Uterus (tissue), 4 donors: ENCODE measurements around the gene PYGO2. TPM values are rescaled to one million over a fixed set of nuclear protein-coding genes. Genes with fewer than 3 reads are reported as not detected.

Source experiments
- DNase-seq, 2 donors: peaks; one replicate each; pipeline ENCODE4 v3.0.0-alpha.2; 2019 to 2020
- H3K27ac ChIP-seq, 2 donors: fragments of 200-600 bp; sonication (generic); 1 replicate in 1 of 2; 2 replicates in 1 of 2; pipeline ENCODE4 v1.5.1; 2016 to 2018
- H3K27me3 ChIP-seq, 2 donors: fragments of 200-600 bp; sonication (generic); one replicate each; pipeline ENCODE4 v1.5.1; 2018 to 2019; ENCODE audit warnings: control low read depth in 1 of 2
- H3K36me3 ChIP-seq, 2 donors: fragments of 200-600 bp; sonication (generic); one replicate each; pipeline ENCODE4 v1.5.1; 2019; ENCODE audit warnings: control low read depth in 1 of 2
- H3K4me1 ChIP-seq, 2 donors: fragments of 200-600 bp; sonication (generic); one replicate each; pipeline ENCODE4 v1.5.1; 2018 to 2019; ENCODE audit warnings: control low read depth in 1 of 2
- H3K4me3 ChIP-seq, 2 donors: fragments of 200-600 bp; sonication (generic); 1 replicate in 1 of 2; 2 replicates in 1 of 2; pipeline ENCODE4 v1.5.1; 2018 to 2019; ENCODE audit warnings: mild to moderate bottlenecking in 1 of 2
- H3K9me3 ChIP-seq, 2 donors: fragments of 200-600 bp; sonication (generic); one replicate each; pipeline ENCODE4 v1.5.1; 2019; ENCODE audit warnings: control low read depth in 1 of 2
- POLR2A ChIP-seq, 2 donors: fragments of 450-650 bp; IDR thresholded peaks; one replicate each; pipeline ENCODE4 v1.6.1; 2016; ENCODE audit warnings: antibody characterized with exemption in 2 of 2, mild to moderate bottlenecking in 1 of 2, moderate library complexity in 1 of 2
- intact Hi-C: fragments of 100-400 bp; cut with DNase I; formaldehyde crosslinking; loops from one replicate; pipeline ENCODE4 v1.15.1; 2023; ENCODE audit warnings: low total_unique reads
- total RNA-seq, 4 donors: library from RNA; depleted of rRNA in 3 of 4; stranded (reverse); fragments of >200 nt in 3 of 4; gene quantifications; one replicate each; pipeline versions ENCODE4 v1.1.0 to v1.2.4, GENCODE V29; 2014 to 2023
- TF ChIP-seq, protein P1 (sequence below), 4 experiments: fragments of 200-600 bp in 2 of 4; fragments of 450-650 bp in 2 of 4; sonication (generic) in 2 of 4; IDR thresholded peaks; one replicate each; pipeline ENCODE4 v1.5.1; 2016 to 2019; ENCODE audit warnings: antibody characterized with exemption in 4 of 4, mild to moderate bottlenecking in 2 of 4, moderate library complexity in 1 of 4
- donor health status: DM: yes; HTN: yes; CAD: no.

PYGO2 gene
- total RNA-seq, 4 donors from 2014 or later = 10.0 to 36.4 (median 15.9) TPM

DNA sequence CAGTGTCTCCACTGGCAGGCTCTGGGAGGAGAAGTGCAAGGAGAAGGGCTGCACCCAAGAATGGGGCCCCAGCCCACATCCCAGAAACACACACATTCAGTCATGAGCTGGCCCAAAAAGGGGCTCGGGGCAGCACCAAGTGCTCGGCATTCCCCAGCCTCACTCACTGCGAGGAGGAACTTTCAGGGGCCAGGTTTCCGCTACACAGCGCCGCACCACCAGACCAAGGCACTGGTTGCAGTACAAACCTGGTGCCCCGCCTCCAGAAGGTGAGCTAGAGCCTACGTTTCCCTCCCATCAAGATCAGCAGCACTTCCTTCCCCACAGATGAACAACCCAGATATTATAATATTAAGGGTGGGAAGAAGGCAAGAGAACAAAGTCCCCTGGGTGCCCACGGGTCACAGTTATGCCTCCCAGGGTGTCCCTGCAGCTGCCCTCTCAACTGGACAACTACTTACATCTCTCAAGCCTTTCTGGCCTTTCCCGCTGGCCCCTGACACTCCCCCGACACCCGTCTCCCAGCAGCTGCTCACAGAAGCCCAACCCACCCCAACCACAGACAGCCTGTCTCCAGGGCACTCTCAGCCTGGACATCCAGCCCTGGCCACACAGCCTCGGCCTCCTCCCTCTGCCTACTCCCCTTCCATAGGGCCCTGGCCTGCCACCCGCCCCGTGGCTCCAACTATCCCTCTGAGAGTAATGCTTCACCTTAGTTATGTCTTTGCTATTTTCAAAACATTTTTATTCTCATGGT, 9.5 kb downstream of the PYGO2 start:
- no peaks in the 10 kb centered on the region for H3K9me3 ChIP-seq
- no peak overlapping the region for H3K4me3 ChIP-seq
- no peak for DNase-seq
- no peaks in the 10 kb centered on the region for H3K36me3 ChIP-seq
- TF ChIP-seq POLR2A (IDR thresholded peaks at IDR 0.05) = no peak
- TF ChIP-seq, protein P1, sequence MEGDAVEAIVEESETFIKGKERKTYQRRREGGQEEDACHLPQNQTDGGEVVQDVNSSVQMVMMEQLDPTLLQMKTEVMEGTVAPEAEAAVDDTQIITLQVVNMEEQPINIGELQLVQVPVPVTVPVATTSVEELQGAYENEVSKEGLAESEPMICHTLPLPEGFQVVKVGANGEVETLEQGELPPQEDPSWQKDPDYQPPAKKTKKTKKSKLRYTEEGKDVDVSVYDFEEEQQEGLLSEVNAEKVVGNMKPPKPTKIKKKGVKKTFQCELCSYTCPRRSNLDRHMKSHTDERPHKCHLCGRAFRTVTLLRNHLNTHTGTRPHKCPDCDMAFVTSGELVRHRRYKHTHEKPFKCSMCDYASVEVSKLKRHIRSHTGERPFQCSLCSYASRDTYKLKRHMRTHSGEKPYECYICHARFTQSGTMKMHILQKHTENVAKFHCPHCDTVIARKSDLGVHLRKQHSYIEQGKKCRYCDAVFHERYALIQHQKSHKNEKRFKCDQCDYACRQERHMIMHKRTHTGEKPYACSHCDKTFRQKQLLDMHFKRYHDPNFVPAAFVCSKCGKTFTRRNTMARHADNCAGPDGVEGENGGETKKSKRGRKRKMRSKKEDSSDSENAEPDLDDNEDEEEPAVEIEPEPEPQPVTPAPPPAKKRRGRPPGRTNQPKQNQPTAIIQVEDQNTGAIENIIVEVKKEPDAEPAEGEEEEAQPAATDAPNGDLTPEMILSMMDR (IDR thresholded peaks at IDR 0.05) = no peak
- no peak overlapping the region for H3K27ac ChIP-seq
- peaks cover 3 to 22% of the 10 kb centered on the region in 2 donors for H3K4me1 ChIP-seq
- intact Hi-C loops = no loop called here
- no peaks in the 10 kb centered on the region for H3K27me3 ChIP-seq

DNA sequence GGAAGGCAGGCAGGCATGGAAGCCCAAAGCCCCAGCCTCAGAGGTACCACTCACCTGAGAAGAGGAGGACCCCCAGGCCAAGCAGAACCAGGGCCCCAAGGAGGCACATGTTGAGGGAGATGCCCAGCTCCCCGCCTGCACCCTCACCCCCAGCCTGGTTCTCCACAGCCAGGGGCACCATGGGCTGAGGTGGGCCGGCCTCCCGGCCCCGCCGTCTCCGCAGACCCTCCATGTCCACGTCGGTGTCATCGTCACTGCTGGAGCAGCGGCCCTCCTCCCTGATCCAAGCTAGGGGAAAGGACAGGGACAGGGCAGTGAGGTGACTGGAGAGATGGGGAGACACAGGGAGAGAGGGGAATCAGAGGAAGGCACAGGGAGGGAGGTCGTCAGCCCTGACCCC, 13.5 kb downstream of the PYGO2 start:
- Histone ChIP-seq H3K27me3 (no peaks in the 10 kb centered on the region), H3K9me3 (no peaks in the 10 kb centered on the region), H3K36me3 (no peaks in the 10 kb centered on the region), H3K4me3 (no peak overlapping the region), H3K27ac (no peak overlapping the region), H3K4me1 (no peaks in the 10 kb centered on the region)
- no peak for DNase-seq
- TF ChIP-seq, protein P1 (IDR thresholded peaks at IDR 0.05) = no peak
- no peak for TF ChIP-seq POLR2A (IDR thresholded peaks at IDR 0.05)
- intact Hi-C loops = no loop called here

DNA sequence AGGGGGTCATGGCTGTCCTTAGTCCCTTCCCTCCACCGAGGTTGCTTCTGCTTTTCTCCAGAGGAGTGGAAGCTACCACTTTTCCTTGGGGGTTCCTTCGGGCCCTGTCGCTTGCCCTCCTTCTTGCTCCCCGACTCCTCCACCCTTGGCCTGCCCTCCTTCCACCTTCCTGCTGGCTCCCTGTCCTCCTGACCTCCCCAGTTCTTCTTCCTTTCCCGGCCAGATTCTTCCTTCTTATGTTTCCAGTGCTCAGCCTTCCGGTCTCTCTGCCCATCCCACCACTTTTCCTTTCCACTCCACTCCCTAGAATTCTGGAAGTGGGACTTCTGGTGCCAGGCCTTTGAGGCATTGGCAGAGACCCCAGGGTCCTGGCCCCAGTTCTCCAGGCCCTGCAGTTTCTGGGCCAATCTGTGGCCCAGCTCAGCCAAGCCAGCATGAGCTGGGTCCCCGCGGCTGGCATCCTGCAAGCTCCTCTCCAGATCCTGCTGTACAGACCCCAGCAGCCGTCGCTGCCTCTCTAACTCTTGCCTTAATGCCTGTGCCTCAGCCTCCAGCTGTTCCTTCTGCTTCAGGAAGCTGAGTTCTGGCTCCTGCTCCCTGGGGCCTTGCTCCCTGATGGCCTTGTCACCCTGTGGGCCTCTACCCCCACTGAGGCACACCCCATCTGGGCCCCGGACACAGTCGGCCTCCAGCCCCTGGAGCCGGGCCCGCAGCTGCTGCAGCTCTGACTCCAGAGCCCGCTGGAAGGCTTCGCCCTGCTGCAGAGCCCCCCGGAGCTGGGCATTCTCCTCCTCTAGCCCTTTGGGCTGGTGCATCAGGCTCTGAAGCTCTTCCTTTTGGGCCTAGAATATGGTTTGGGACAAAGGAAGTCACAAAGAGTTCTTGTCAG, 15.4 kb downstream of the PYGO2 start:
- Histone ChIP-seq H3K27me3 (no peaks in the 10 kb centered on the region), H3K36me3 (no peaks in the 10 kb centered on the region), H3K4me1 (no peaks in the 10 kb centered on the region), H3K9me3 (no peaks in the 10 kb centered on the region), H3K27ac (no peak overlapping the region), H3K4me3 (no peak overlapping the region)
- TF ChIP-seq POLR2A (IDR thresholded peaks at IDR 0.05) = no peak
- TF ChIP-seq, protein P1 (IDR thresholded peaks at IDR 0.05) = no peak
- intact Hi-C loops = no loop called here
- no peak for DNase-seq

DNA sequence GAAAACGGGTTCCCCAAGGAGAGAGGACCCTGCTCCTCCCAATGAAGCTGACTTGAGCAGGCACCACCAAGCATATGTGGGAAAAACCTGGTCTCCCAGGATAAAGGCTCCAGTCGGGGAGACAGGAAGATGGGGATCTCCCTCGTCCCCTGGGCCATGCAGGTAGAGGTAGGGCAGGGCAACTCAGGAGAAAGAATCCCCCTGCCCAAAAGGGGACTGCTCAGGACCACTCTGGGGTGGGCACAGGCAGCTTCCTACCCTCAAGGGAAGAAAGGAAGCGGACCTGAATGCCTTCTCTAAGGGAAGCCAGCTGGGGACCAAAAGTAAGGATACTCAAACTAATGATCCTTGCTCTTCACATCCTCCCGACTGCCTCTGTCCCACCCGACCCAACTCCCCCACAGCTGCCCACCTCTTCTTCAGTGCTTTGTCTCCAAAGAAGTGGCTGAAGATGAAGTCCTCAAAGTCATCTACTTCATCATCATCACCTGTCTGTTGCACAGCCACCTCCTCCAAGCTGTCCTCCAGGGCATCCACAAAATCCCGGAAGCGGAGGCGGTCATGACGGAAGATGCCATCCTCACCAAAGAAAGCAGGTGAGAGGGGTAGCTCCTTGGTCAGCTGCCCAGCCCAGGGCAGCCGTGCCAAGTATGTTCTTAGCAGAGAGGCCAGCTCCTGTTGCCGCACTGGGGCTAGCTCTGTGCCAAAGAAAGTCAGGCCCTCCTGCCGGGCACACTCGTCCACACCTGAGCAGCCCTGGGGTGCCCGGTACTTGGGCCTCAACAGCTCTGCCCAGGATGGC, 16.2 kb downstream of the PYGO2 start:
- H3K9me3 ChIP-seq = no peaks in the 10 kb centered on the region
- peak overlapping the region in 1 of 2 donors; percentile 5 for H3K27ac ChIP-seq
- H3K36me3 ChIP-seq = no peaks in the 10 kb centered on the region
- no peak for DNase-seq
- TF ChIP-seq, protein P1 (IDR thresholded peaks at IDR 0.05) = no peak
- no peak for TF ChIP-seq POLR2A (IDR thresholded peaks at IDR 0.05)
- H3K27me3 ChIP-seq = no peaks in the 10 kb centered on the region
- H3K4me1 ChIP-seq = no peaks in the 10 kb centered on the region
- H3K4me3 ChIP-seq = no peak overlapping the region
- intact Hi-C loops = no loop called here
